ENCODE data around the gene RTL1.

The RTL1 gene

GRCh38 chr14:100881211-100882025 is 22.1 kb downstream of the RTL1 start:
- Histone ChIP-seq H3K79me2 (ENCODE audit: low read length) (no peaks in the 10 kb centered on the region), H3K4me3 (ENCODE audit: low read length) (no peak overlapping the region), H3K9ac (ENCODE audit: low read length) (no peak overlapping the region), H3K27me3 (ENCODE audit: low read depth, low read length) (no peaks in the 10 kb centered on the region), H3K9me3 (ENCODE audit: insufficient read depth, low read length) (no peaks in the 10 kb centered on the region), H3K4me1 (ENCODE audit: low read length) (no peaks in the 10 kb centered on the region), H2AFZ (ENCODE audit: low read depth, low read length) (no peak overlapping the region), H3K4me2 (ENCODE audit: low read length) (no peak overlapping the region), H3K27ac (ENCODE audit: low read length) (no peak overlapping the region), H4K20me1 (ENCODE audit: insufficient read depth, low read length) (no peaks in the 10 kb centered on the region), H3K36me3 (replicated peaks; ENCODE audit: low read depth, low read length) (no peaks in the 10 kb centered on the region)
- TF ChIP-seq CTCF (IDR thresholded peaks at IDR 0.05; ENCODE audit: low read depth, low read length) (no peak), EZH2phosphoT487 (IDR thresholded peaks at IDR 0.05; ENCODE audit: low read depth) (no peak)

GRCh38 chr14:100880271-100881101 is 23.0 kb downstream of the RTL1 start:
- Histone ChIP-seq H3K27ac (ENCODE audit: low read length) (no peak overlapping the region), H3K79me2 (ENCODE audit: low read length) (no peaks in the 10 kb centered on the region), H4K20me1 (ENCODE audit: insufficient read depth, low read length) (no peaks in the 10 kb centered on the region)

GRCh38 chr14:100879782-100880181 is 23.7 kb downstream of the RTL1 start:
- no peak overlapping the region for H3K4me3 ChIP-seq (ENCODE audit: low read length)
- H3K27me3 ChIP-seq (ENCODE audit: low read depth, low read length), result no peaks in the 10 kb centered on the region
- no peaks in the 10 kb centered on the region for H3K79me2 ChIP-seq (ENCODE audit: low read length)
- no peaks in the 10 kb centered on the region for H4K20me1 ChIP-seq (ENCODE audit: insufficient read depth, low read length)
- no peak overlapping the region for H3K27ac ChIP-seq (ENCODE audit: low read length)
- no peak overlapping the region for H3K4me2 ChIP-seq (ENCODE audit: low read length)
- no peaks in the 10 kb centered on the region for H3K9me3 ChIP-seq (ENCODE audit: insufficient read depth, low read length)
- TF ChIP-seq EZH2phosphoT487 (IDR thresholded peaks at IDR 0.05; ENCODE audit: low read depth) (no peak), CTCF (IDR thresholded peaks at IDR 0.05; ENCODE audit: low read depth, low read length) (no peak)
- H3K4me1 ChIP-seq (ENCODE audit: low read length), result no peaks in the 10 kb centered on the region
- H3K36me3 ChIP-seq (replicated peaks; ENCODE audit: low read depth, low read length), result no peaks in the 10 kb centered on the region
- H2AFZ ChIP-seq (ENCODE audit: low read depth, low read length), result no peak overlapping the region
- H3K9ac ChIP-seq (ENCODE audit: low read length), result no peak overlapping the region

More at GRCh38 chr14:100880271-100881101, 23.0 kb downstream of the RTL1 start:
- Histone ChIP-seq H3K27me3 (ENCODE audit: low read depth, low read length) (no peaks in the 10 kb centered on the region), H3K36me3 (replicated peaks; ENCODE audit: low read depth, low read length) (no peaks in the 10 kb centered on the region), H3K9me3 (ENCODE audit: insufficient read depth, low read length) (no peaks in the 10 kb centered on the region), H3K4me2 (ENCODE audit: low read length) (no peak overlapping the region), H3K9ac (ENCODE audit: low read length) (no peak overlapping the region), H3K4me1 (ENCODE audit: low read length) (no peaks in the 10 kb centered on the region), H2AFZ (ENCODE audit: low read depth, low read length) (no peak overlapping the region), H3K4me3 (ENCODE audit: low read length) (no peak overlapping the region)
- no peak for TF ChIP-seq EZH2phosphoT487 (IDR thresholded peaks at IDR 0.05; ENCODE audit: low read depth)
- no peak for TF ChIP-seq CTCF (IDR thresholded peaks at IDR 0.05; ENCODE audit: low read depth, low read length)

- Histone ChIP-seq H4K20me1 (ENCODE audit: insufficient read depth, low read length) (no peaks in the 10 kb centered on the region), H3K4me2 (ENCODE audit: low read length) (no peak overlapping the region), H3K27me3 (ENCODE audit: low read depth, low read length) (no peaks in the 10 kb centered on the region), H3K4me1 (ENCODE audit: low read length) (no peaks in the 10 kb centered on the region), H3K36me3 (replicated peaks; ENCODE audit: low read depth, low read length) (no peaks in the 10 kb centered on the region), H3K27ac (ENCODE audit: low read length) (no peak overlapping the region), H3K9me3 (ENCODE audit: insufficient read depth, low read length) (no peaks in the 10 kb centered on the region), H3K79me2 (ENCODE audit: low read length) (no peaks in the 10 kb centered on the region), H2AFZ (ENCODE audit: low read depth, low read length) (no peak overlapping the region), H3K4me3 (ENCODE audit: low read length) (no peak overlapping the region), H3K9ac (ENCODE audit: low read length) (no peak overlapping the region)
- TF ChIP-seq CTCF (IDR thresholded peaks at IDR 0.05; ENCODE audit: low read depth, low read length) (no peak), EZH2phosphoT487 (IDR thresholded peaks at IDR 0.05; ENCODE audit: low read depth) (no peak)
Observed at GRCh38 chr14:100879194-100879593, 24.3 kb downstream of the RTL1 start.
